HepG2 (cell line): ENCODE data around the gene SERINC5. TPM values are rescaled to one million over a fixed set of nuclear protein-coding genes. Genes with fewer than 3 reads are reported as not detected.
A peak's percentile ranks its signal among the peaks of the same experiment; 100 is the strongest.

Experiments
- ATF3 ChIP-seq: sonication (generic); formaldehyde crosslinking; IDR thresholded peaks from 2 replicates; pipeline ENCODE4 v1.4.0; 2020; ENCODE audit warnings: missing genetic modification reagents
- DMAP1 ChIP-seq: IDR thresholded peaks from 2 replicates; pipeline ENCODE4 v1.6.1; 2016
- DMTF1 ChIP-seq: sonication (generic); formaldehyde crosslinking; IDR thresholded peaks from 2 replicates; pipeline ENCODE4 v1.4.0; 2020; ENCODE audit warnings: mild to moderate bottlenecking, missing genetic modification reagents
- ELF1 ChIP-seq: sonication (generic); formaldehyde crosslinking; IDR thresholded peaks from 2 replicates; pipeline ENCODE4 v1.4.0; 2020; ENCODE audit warnings: missing genetic modification reagents
- FOSL2 ChIP-seq: sonication (generic); formaldehyde crosslinking; IDR thresholded peaks from 2 replicates; pipeline ENCODE4 v1.4.0; 2020; ENCODE audit warnings: missing genetic modification reagents
- GLMP ChIP-seq: sonication (generic); formaldehyde crosslinking; IDR thresholded peaks from 2 replicates; pipeline ENCODE4 v1.9.0; 2021; ENCODE audit warnings: missing genetic modification reagents, mild to moderate bottlenecking, borderline replicate concordance
- HMG20A ChIP-seq: IDR thresholded peaks from 2 replicates; pipeline ENCODE4 v1.6.1; 2016; ENCODE audit warnings: borderline replicate concordance
- IKZF5 ChIP-seq: IDR thresholded peaks from 2 replicates; pipeline ENCODE4 v1.6.1; 2018; ENCODE audit warnings: missing genetic modification reagents, mild to moderate bottlenecking, missing compliant biosample characterization
- JUNB ChIP-seq: sonication (generic); formaldehyde crosslinking; IDR thresholded peaks from 2 replicates; pipeline ENCODE4 v1.8.0; 2022; ENCODE audit warnings: missing genetic modification reagents, mild to moderate bottlenecking, borderline replicate concordance
- MIER2 ChIP-seq: IDR thresholded peaks from 2 replicates; pipeline ENCODE4 v1.6.1; 2016; ENCODE audit warnings: missing biosample characterization, missing genetic modification reagents
- MXI1 ChIP-seq: IDR thresholded peaks from 3 replicates; pipeline ENCODE4 v1.6.1; 2012; ENCODE audit warnings: low read depth, low read length, inconsistent platforms, borderline replicate concordance
- NFKBIZ ChIP-seq: IDR thresholded peaks from 2 replicates; pipeline ENCODE4 v1.6.1; 2018; ENCODE audit warnings: missing genetic modification reagents, missing compliant biosample characterization
- POLR2G ChIP-seq: fragments of 200-400 bp; formaldehyde crosslinking; IDR thresholded peaks from 2 replicates; pipeline ENCODE4 v1.6.1; 2018; ENCODE audit warnings: mild to moderate bottlenecking, low read depth, low read length, moderate library complexity
- SAP130 ChIP-seq: IDR thresholded peaks from 2 replicates; pipeline ENCODE4 v1.6.1; 2016; ENCODE audit warnings: low read depth
- SIX4 ChIP-seq: sonication (generic); formaldehyde crosslinking; IDR thresholded peaks from 2 replicates; pipeline ENCODE4 v1.4.0; 2020; ENCODE audit warnings: missing genetic modification reagents
- SMAD3 ChIP-seq: sonication (generic); formaldehyde crosslinking; IDR thresholded peaks from 2 replicates; pipeline ENCODE4 v1.4.0; 2020; ENCODE audit warnings: missing genetic modification reagents
- SNAI1 ChIP-seq: sonication (generic); formaldehyde crosslinking; IDR thresholded peaks from 2 replicates; pipeline ENCODE4 v1.5.0; 2020; ENCODE audit warnings: mild to moderate bottlenecking, missing genetic modification reagents, borderline replicate concordance
- TBX3 ChIP-seq: fragments of 450-650 bp; IDR thresholded peaks from 2 replicates; pipeline ENCODE4 v1.6.1; 2017; ENCODE audit warnings: antibody characterized with exemption, mild to moderate bottlenecking, inconsistent platforms, borderline replicate concordance
- THAP7 ChIP-seq: sonication (generic); formaldehyde crosslinking; IDR thresholded peaks from 2 replicates; pipeline ENCODE4 v1.8.1; 2023; ENCODE audit warnings: mild to moderate bottlenecking, missing genetic modification reagents
- YEATS2 ChIP-seq: sonication (generic); formaldehyde crosslinking; IDR thresholded peaks from 2 replicates; pipeline ENCODE4 v1.4.0; 2020; ENCODE audit warnings: missing genetic modification reagents, borderline replicate concordance
- ZFP62 ChIP-seq: sonication (generic); formaldehyde crosslinking; IDR thresholded peaks from 2 replicates; pipeline ENCODE4 v1.4.0; 2020; ENCODE audit warnings: missing genetic modification reagents
- ZNF30 ChIP-seq: sonication (generic); formaldehyde crosslinking; IDR thresholded peaks from 2 replicates; pipeline ENCODE4 v1.5.0; 2020; ENCODE audit warnings: mild to moderate bottlenecking, missing genetic modification reagents
- ZNF317 ChIP-seq: sonication (generic); formaldehyde crosslinking; IDR thresholded peaks from 2 replicates; pipeline ENCODE4 v1.5.0; 2020; ENCODE audit warnings: mild to moderate bottlenecking, missing genetic modification reagents
- ZNF562 ChIP-seq: sonication (generic); formaldehyde crosslinking; IDR thresholded peaks from 2 replicates; pipeline ENCODE4 v1.8.0; 2022; ENCODE audit warnings: missing genetic modification reagents, borderline replicate concordance
- ZNF629 ChIP-seq: sonication (generic); formaldehyde crosslinking; conservative IDR thresholded peaks from 2 replicates; pipeline ENCODE4 v1.5.0; 2020; ENCODE audit warnings: missing genetic modification reagents
- ZNF737 ChIP-seq: sonication (generic); formaldehyde crosslinking; IDR thresholded peaks from 2 replicates; pipeline ENCODE4 v1.5.0; 2020; ENCODE audit warnings: missing genetic modification reagents, mild to moderate bottlenecking, borderline replicate concordance
- ZNF776 ChIP-seq: sonication (generic); formaldehyde crosslinking; IDR thresholded peaks from 2 replicates; pipeline ENCODE4 v1.4.0; 2020; ENCODE audit warnings: mild to moderate bottlenecking, missing genetic modification reagents
- polyA plus RNA-seq, 8 experiments: library from polyadenylated mRNA; depleted of rRNA in 3 of 8; stranded (reverse) in 7 of 8; unstranded in 1 of 8; fragments of >200 nt; fragmentation: Illumina TruSeq in 4 of 8; extraction: Trizol in 4 of 8; gene quantifications; 2 replicates each; pipeline versions ENCODE4 v1.2.1 to v1.2.3, GENCODE V29; 2011 to 2016; ENCODE audit warnings: low read depth in 4 of 8, missing spikeins in 1 of 8, mixed read lengths in 1 of 8; ENCODE audit not compliant: insufficient read depth in 1 of 8
- total RNA-seq, 5 experiments: library from RNA; depleted of rRNA; stranded (reverse); fragments of >200 nt; fragmentation: Illumina TruSeq; extraction: Trizol; gene quantifications; 2 replicates each; pipeline ENCODE4 v1.2.3, GENCODE V29; 2016; ENCODE audit warnings: low read depth in 1 of 5

The SERINC5 gene
- total and polyA plus RNA-seq, 2 of the 13 experiments (the other 11 are each of a cell fraction or from before 2014, with no cell fraction given) = 17.3 to 22.8 TPM

- no peak for TF ChIP-seq ZNF629 (CRISPR knock-in tag)
- no peak for TF ChIP-seq DMAP1 (CRISPR knock-in tag)
- TF ChIP-seq GLMP (CRISPR knock-in tag) = no peak
- peak; percentile 46; the same call in 1 of the 2 replicates for TF ChIP-seq POLR2G
- TF ChIP-seq ZFP62 = no peak
- TF ChIP-seq TBX3 = no peak; the same call in 1 of the 2 replicates
- peak; percentile 59 for TF ChIP-seq SAP130 (CRISPR knock-in tag)
- 0 out of 2 replicates have a peak, but pooled peaks have one; percentile 27 for TF ChIP-seq ZNF317 (CRISPR knock-in tag)
- 0 out of 2 replicates have a peak, but pooled peaks have one; percentile 19 for TF ChIP-seq ATF3 (CRISPR knock-in tag)
- no peak for TF ChIP-seq SMAD3 (CRISPR knock-in tag)
- TF ChIP-seq MXI1 = no peak
- TF ChIP-seq SIX4 (CRISPR knock-in tag) = no peak
- no peak for TF ChIP-seq IKZF5 (CRISPR knock-in tag)
- TF ChIP-seq HMG20A = no peak
- TF ChIP-seq JUNB (CRISPR knock-in tag) = peak; percentile 46; the same call in 1 of the 2 replicates
- no peak for TF ChIP-seq SNAI1
- TF ChIP-seq YEATS2 (CRISPR knock-in tag) = no peak
- no peak for TF ChIP-seq ELF1 (CRISPR knock-in tag)
- TF ChIP-seq ZNF737 (CRISPR knock-in tag) = no peak
- TF ChIP-seq FOSL2 = peak; percentile 94
- TF ChIP-seq ZNF562 (CRISPR knock-in tag) = no peak
- TF ChIP-seq ZNF30 = no peak
- no peak for TF ChIP-seq DMTF1 (CRISPR knock-in tag)
- no peak for TF ChIP-seq NFKBIZ (CRISPR knock-in tag)
- TF ChIP-seq MIER2 (CRISPR knock-in tag) = no peak
- TF ChIP-seq ZNF776 (CRISPR knock-in tag) = no peak
- no peak for TF ChIP-seq THAP7
These were observed 8.7 kb downstream of the SERINC5 start (continued) for GRCh38 chr5:80246995-80247729.
